Measurements from ENCODE around the gene TANGO2.
A peak's percentile ranks its signal among the peaks of the same experiment; 100 is the strongest.

Gene TANGO2

DNA sequence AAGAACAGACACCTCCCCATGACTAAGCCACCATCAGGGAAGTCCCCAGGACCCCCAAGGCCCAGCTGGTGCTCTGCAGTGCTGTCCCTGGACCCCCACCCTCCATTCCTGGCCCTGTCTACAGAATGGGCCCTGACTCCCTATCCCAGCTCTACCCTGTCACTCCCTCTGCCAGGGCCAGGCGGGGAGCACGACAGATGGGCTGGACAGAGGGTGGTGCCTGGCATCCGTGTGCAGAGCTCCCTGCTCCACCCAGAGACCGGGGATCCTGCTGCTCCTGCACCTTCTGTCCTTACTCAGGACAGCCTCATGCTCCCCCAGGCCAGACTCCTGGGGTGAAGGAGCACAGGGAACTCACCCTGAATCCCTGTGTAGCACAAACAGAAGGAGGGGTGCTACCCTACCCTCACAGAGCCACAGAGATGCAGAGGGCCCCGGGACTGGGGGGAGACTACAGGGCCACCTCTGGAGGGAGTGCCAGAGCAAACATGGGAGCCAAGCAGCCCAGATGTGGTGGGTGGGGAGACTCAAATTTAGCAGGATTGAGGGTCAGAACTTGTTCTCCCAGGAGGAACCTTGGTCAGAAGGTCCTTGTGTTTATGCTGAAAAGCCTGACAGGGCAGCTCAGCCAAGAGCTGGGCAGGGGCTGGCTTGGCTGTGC, 6.3 kb upstream of the TANGO2 start:
- no peak for DNase-seq

DNA sequence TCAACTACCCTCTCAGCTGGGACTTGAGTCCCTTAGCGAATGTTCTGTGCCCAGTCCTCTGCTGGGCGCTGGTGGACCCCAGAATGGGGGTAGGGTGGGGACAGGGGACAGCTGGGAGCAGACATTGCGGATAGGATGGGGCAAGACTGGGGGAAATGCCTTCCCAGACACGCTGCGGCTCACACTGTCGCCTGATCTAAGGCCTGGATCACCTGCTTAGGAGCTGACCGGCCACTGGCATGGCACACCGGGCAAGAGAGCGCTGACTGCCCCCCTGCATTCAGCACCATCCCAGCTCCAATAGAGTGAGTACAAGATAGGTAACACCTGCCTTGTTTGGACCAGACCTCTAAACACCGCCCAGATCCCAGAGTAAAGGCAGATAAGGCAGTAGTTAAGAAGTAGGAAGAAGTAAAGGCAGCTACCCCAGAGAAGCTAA, 5.7 kb upstream of the TANGO2 start:
- DNase-seq: no peak

DNA sequence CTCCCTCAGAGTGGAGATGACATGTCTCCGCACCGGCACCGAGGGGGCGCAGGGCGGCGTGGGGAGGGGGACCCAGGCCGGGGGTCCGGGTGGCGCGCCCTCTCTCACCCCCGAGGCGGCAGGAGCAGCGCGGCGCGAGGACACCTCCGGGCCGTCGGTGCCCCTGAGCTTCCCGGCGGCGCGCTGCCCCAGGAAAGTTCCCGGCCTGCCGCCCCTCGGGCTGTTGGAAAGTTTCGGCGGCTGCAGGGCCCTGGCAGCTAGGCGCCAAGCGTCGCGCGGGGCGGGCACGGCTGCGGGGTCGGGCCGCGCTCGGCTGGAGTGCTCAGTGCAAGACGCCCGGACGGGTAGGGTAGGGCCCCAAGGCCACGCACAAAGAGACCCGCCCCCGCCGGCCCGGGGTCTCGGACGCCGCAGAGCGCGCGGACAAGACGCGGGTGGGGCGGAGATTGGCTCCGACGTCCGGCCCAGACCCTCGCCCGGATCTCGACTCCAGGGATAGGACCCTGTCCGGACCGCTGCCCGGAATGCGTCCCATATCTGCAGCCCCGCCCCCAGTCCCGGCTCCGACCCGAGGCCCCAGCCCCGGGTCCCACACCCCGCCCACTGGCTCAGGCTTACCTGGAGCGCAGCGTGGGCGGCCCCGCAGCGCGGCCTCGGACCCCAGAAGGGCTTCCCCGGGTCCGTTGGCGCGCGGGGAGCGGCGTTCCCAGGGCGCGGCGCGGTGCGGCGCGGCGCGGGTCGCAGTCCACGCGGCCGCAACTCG, 4.8 kb upstream of the TANGO2 start:
- DNase-seq: peak; percentile 58

DNA sequence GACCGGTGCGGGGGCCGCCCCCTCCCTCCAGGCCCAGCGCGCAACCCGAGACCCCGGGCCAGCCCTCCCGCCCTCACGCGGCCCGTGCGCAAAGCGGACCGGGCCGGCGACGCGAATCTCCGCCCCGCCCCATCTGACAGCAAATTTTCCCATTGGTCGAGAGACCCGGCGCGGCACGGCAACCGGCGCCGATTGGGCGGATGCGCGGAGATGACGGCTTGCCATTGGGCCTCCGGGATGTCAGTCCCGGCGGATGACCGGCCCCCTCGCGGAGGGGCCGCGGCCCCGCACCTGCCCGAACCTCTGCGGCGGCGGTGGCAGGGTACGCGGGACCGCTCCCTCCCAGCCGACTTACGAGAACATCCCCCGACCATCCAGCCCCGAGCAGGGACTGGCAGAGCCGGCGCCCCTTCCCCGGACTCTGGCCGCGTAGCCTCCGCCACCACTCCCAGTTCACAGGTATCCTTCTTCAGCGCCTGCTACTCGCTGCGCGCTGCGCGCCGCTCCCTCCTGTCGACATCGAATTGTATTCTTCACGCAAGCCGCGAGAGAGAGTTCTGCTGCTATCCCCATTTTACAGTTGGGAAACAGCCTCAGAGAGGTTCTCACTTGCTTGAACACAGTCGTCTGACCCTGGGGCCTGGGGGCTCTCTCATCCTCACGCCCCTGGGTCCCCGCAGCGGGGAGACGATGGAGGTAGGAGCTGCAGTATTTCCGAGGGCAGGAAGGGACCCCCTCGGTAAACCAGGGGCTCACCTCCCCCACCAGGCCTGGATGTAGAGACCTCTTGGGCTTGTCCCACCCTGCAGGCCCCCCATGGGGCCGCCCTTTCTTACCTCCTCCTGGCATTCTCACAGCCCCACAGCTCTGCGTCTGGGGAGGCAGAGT, 3.9 kb upstream of the TANGO2 start, which contains the start of gene ARVCF:
Gene ARVCF (minus strand): TSS at position 90 of the 888 bp plus-strand sequence. CDS start 26,029 bp downstream, outside the sequence.
- peak; percentile 97 for DNase-seq

DNA sequence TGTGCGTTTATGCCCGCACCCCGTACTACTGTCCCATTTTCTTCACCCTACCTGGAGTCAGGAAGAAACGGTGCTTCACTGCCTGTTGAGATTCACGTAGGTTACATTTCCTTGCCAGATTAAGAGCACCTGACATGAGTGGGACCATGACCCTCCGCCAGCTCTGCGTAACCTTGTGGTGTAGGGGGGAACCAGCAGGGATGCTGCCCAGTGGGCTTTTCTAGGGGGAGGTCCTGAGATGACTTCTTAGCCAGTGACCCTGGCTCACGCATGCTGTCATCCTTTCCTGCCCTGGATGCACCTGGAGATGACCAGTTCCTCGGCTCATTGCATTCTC, 3.3 kb upstream of the TANGO2 start:
- DNase-seq: no peak

GRCh38 chr22:20018001-20018400, 2.9 kb upstream of the TANGO2 start:
- DNase-seq: no peak

GRCh38 chr22:20019661-20020532, 1.0 kb upstream of the TANGO2 start:
- DNase-seq: no peak

- DNase-seq: no peak
Observed at GRCh38 chr22:20021196-20022181, 579 bp downstream of the TANGO2 start.

GRCh38 chr22:20022231-20022977, 1.5 kb downstream of the TANGO2 start:
- DNase-seq: no peak

DNA sequence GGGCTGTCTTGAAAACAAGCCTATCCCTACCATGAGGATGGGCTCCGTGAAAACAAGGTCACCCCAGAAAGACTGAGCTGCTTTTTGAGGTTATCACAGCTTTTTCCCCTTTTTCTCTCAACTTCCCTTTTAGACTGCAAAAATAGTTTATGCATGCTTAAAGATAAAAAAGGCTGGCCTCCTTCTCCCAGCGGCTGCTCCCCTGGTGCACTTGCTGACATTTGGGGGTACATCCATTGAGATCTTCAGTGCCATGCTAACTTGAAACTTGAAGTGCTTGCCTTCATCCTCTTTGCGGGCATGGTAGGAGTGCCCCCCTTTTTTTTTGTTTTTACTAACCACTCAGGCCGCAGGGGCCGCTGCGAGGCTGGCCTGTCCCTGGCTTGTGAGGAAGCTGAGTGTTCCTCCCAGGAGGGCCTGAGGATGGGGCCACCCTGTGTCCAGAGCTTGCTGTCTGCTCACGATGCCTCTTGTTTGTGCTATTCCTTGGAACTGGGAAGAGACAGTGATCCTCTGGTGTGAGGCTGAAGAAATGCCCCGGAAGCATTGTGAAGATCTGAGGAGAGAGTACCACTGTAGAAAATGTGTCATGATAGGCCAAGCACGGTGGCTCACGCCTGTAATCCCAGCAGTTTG, 2.2 kb downstream of the TANGO2 start:
- DNase-seq: no peak

GRCh38 chr22:20024225-20024624, 3.3 kb downstream of the TANGO2 start:
- DNase-seq: no peak

- no peak for DNase-seq
Observed at GRCh38 chr22:20024650-20025397, 3.9 kb downstream of the TANGO2 start.

DNA sequence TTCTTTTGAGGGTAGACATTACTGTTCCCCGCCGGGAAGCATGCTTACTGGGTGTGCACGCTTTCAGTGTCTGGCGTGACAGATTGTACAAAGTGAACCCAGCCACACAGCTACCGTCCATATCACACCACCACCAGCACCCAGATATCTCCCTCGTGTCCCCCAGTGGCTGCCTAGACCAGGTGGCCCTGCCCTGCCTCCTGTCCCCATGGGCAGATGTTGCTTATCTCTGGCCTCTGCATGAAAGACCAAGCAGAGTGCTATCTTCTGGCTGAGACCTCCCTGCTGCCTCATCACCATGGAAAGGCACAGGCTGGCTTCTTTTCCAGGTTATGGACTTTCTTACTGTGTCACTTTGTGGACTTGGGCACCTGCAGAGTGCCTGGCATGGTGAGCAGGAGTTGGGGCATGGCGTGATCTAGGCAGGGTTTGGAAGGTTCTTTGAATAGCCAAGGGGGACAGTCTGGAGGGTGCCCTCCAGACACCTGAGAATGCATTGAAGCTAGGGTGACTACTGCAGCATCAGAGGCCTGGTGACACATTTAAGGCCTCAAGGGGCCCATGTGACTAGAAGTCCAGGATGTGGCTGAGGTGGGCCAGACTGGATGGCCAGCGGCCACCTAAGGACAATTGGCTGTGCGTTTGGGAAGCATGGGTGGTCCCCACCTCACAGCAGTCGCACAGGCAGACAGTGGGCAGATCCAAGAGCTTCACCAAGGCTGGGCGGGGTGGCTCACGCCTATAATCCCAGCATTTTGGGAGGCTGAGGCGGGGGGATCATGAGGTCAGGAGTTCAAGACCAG, 4.7 kb downstream of the TANGO2 start:
- no peak for DNase-seq

DNA sequence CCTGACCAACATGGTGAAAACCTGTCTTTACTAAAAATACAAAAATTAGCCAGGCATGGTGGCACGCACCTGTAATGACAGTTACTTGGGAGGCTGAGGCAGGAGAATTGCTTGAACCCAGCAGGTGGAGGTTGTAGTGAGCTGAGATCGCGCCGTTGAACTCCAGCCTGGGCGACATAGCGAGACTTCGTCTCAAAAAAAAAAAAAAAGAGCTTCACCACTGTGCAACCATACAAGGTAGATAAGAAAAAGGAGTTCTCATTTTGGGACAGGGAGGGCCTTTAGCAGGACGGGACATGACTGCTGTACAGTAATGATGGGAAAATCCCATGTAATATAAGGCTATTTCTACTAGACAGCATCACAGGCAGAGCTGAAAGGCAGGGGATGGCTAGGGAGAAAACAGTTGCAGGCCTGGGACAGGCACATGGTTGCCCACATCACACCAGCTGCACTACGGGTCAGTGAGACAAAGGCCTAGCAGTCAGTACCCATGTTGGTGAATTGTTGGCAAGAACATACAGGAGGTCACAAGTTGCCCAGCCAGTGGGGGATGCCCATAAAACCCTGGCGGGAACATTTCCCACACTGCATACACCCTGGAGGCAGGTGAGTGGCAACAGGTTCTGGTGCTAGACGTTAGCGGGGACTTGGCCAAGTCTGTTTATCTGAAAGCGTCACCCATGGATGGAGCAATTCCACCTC, 5.4 kb downstream of the TANGO2 start:
- DNase-seq: no peak

GRCh38 chr22:20026996-20027601, 6.2 kb downstream of the TANGO2 start:
- no peak for DNase-seq

GRCh38 chr22:20027966-20028854, 7.3 kb downstream of the TANGO2 start:
- DNase-seq: no peak

All from 8988T (cell line).